Activated CD4-positive, alpha-beta memory T cell treated with anti-CD3 and anti-CD28 coated beads, Interleukin-2, amount 10 ng/mL, durations not matched to agents 7 days and 5 days (primary cell): Measurements from ENCODE around the gene SORCS2. TPM values are rescaled to one million over a fixed set of nuclear protein-coding genes. Genes with fewer than 3 reads are reported as not detected.

Source experiments
- CTCF ChIA-PET: fragments of 350-600 bp; sonication (Branson Sonifier 250); formaldehyde crosslinking; loops from one replicate; lab custom pipeline; 2021; ENCODE audit warnings: antibody characterized with exemption, inconsistent platforms; lab: Charles Lee
- POLR2A ChIA-PET: fragments of 350-600 bp; sonication (Branson Sonifier 250); formaldehyde crosslinking; loops from one replicate; lab custom pipeline; 2021; ENCODE audit warnings: antibody characterized with exemption; lab: Charles Lee
- DNase-seq: peaks from one replicate; pipeline ENCODE4 v3.0.0-alpha.2; 2020
- H3K27ac Mint-ChIP-seq: one replicate; pipeline ENCODE4 v1.8.0; 2021; ENCODE audit warnings: mild to moderate bottlenecking, mixed read lengths
- H3K27me3 Mint-ChIP-seq: one replicate; pipeline ENCODE4 v1.8.0; 2021; ENCODE audit warnings: mixed read lengths
- H3K36me3 Mint-ChIP-seq: one replicate; pipeline ENCODE4 v1.8.0; 2021; ENCODE audit warnings: low read depth, mixed read lengths
- H3K4me1 Mint-ChIP-seq: one replicate; pipeline ENCODE4 v1.8.0; 2021; ENCODE audit warnings: mixed read lengths
- H3K4me3 Mint-ChIP-seq: one replicate; pipeline ENCODE4 v1.8.0; 2021; ENCODE audit warnings: mild to moderate bottlenecking, mixed read lengths
- H3K9me3 Mint-ChIP-seq: one replicate; pipeline ENCODE4 v1.8.0; 2021; ENCODE audit warnings: mixed read lengths
- total RNA-seq, 2 experiments: library from RNA; stranded (reverse); gene quantifications; one replicate each; pipeline ENCODE4 v1.2.3, GENCODE V29; 2021

The SORCS2 gene
- total RNA-seq, 2 experiments from 2014 or later: 0.10 to 0.18 TPM

DNA sequence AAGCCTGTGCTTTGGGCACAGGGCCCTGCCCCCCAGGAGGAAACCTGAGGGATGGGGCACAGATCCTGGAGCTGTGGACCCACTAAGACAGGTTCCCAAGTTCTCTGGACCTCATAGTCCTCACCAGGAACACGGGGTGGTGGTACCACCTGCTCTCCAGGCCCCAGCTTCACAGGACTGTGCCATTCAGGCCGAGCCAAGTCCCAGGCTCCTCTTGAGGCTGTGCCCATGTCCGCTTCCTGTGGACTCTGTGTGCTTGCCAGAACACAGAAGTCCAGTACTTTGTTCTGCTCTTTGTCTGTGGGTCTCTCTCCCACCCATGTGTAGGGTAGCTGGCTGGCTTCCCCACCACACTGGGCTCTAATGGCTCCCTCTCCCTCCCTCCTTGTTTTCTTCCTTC, 346.8 kb downstream of the SORCS2 start:
- CTCF ChIA-PET: no interaction called here
- Mint-ChIP-seq H3K27me3 (no peaks in the 10 kb centered on the region), H3K36me3 (no peaks in the 10 kb centered on the region), H3K4me3 (peak overlapping the region; percentile 50), H3K4me1 (peaks cover 7% of the 10 kb centered on the region), H3K9me3 (peaks cover 3% of the 10 kb centered on the region), H3K27ac (peak overlapping the region; percentile 78)
- no peak for DNase-seq
- POLR2A ChIA-PET: no interaction called here

DNA sequence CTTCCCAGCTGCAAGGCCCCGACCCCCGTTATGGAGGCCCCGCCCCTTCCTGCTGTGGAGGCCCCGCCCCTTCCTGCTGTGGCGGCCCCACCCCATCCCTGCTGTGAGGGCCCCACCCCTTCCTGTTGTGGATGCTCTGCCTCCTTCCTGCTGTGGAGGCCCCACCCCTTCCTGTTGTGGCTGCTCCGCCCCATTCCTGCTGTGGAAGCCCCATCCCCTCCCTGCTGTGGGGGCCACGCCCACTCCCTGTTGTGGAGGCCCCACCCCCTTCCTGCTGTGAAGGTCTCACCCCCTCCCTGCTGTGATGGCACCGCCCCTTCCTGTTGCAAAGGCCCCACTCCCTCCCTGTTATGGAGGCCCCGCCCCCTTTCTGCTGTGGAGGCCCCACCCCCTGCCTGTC, 347.3 kb downstream of the SORCS2 start:
- Mint-ChIP-seq H3K27me3 (no peaks in the 10 kb centered on the region), H3K4me1 (peaks cover 7% of the 10 kb centered on the region), H3K36me3 (no peaks in the 10 kb centered on the region)

DNA sequence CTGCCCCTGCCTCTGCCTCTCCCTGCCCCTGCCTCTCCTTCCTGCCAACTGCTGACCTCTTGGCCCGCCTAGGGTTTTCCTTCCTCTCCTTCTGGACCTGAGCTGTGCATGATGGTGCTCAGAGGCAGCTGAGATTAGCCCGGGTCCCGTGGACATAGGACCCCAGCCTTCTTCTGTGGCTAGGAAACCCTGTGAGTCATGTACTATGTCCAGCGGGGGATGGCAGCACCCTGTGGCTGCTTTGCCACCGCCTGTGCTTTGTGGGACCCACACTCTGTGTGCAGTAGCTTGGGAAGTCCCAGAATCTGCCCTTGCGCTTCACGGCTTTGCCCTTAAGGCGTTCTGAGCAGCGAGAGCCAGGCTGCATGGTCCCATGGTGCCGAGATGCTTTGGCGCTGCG, 347.9 kb downstream of the SORCS2 start:
- no peak overlapping the region for H3K27ac Mint-ChIP-seq
- no peak for DNase-seq
- no peaks in the 10 kb centered on the region for H3K27me3 Mint-ChIP-seq
- CTCF ChIA-PET: no interaction called here
- H3K36me3 Mint-ChIP-seq: no peaks in the 10 kb centered on the region
- POLR2A ChIA-PET: no interaction called here
- no peak overlapping the region for H3K4me3 Mint-ChIP-seq
- H3K4me1 Mint-ChIP-seq: peaks cover 7% of the 10 kb centered on the region
- H3K9me3 Mint-ChIP-seq: peaks cover 4% of the 10 kb centered on the region

More for the DNA sequence above, 347.3 kb downstream of the SORCS2 start:
- DNase-seq: peak; percentile 88
- ChIA-PET POLR2A (no interaction called here), CTCF (no interaction called here)
- Mint-ChIP-seq H3K27ac (peak overlapping the region; percentile 78), H3K9me3 (peaks cover 4% of the 10 kb centered on the region), H3K4me3 (peak overlapping the region; percentile 50)

DNA sequence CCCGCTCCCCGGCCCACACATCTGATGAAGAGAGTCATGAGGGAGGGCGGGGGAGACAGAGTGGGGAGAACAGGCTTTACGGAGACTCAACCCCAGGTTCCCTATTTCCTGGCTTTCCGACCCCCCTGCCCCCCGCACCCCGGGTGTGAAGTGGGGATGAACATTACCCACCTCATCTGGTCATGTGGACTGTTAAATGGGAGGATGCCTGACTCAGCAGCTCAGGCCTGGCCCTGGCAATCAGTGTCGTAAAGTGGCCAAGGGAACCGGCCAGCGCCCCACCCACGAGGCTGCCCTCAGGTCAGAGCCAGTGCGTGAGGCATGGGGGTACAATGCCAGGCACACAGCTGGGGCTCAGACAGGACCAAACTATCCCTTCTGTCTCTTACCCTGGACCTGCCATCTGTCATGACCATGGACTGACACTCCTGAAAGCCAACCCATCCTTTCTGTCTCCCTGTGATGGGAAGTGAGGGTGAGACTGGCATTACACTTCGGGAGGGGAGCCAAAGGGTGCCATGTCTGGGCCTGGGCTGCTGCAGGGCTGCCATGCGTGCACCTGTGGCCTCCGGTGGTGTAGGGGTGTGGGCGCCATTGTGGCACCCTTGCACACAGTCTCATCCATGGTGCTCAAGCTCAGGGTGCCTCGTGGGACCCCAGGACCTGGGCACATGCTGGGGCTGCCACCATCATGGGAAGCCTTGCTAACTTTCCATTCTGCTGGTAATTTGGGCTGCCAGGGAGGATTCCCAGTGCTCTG, 348.5 kb downstream of the SORCS2 start:
- POLR2A ChIA-PET: no interaction called here
- CTCF ChIA-PET: no interaction called here
- no peak overlapping the region for H3K27ac Mint-ChIP-seq
- peaks cover 7% of the 10 kb centered on the region for H3K4me1 Mint-ChIP-seq
- peaks cover 4% of the 10 kb centered on the region for H3K9me3 Mint-ChIP-seq
- H3K27me3 Mint-ChIP-seq: no peaks in the 10 kb centered on the region
- H3K4me3 Mint-ChIP-seq: no peak overlapping the region
- no peaks in the 10 kb centered on the region for H3K36me3 Mint-ChIP-seq
- DNase-seq: no peak

DNA sequence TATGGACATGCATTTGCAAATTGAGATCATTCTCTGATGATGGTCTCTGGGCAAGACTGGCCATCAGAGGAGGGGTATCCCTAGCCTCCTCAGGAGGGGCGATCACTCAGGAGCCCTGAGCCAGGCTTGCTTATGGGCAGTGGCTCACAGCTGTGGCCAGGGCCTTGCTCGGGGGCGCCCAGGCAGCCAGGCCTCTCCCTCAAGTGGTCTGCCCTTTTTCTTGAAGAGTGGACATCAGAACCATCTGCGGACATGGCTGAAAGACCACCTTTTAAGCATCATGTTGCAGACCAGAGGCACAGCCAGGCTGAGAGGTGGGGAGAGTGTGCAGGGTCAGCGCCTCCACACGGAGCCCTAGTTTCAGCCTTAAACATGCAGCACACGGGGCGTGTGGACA, 349.1 kb downstream of the SORCS2 start:
- CTCF ChIA-PET: no interaction called here
- Mint-ChIP-seq H3K4me1 (peaks cover 7% of the 10 kb centered on the region), H3K27me3 (no peaks in the 10 kb centered on the region), H3K9me3 (peaks cover 4% of the 10 kb centered on the region), H3K4me3 (no peak overlapping the region), H3K36me3 (no peaks in the 10 kb centered on the region), H3K27ac (no peak overlapping the region)
- no peak for DNase-seq
- POLR2A ChIA-PET: no interaction called here

DNA sequence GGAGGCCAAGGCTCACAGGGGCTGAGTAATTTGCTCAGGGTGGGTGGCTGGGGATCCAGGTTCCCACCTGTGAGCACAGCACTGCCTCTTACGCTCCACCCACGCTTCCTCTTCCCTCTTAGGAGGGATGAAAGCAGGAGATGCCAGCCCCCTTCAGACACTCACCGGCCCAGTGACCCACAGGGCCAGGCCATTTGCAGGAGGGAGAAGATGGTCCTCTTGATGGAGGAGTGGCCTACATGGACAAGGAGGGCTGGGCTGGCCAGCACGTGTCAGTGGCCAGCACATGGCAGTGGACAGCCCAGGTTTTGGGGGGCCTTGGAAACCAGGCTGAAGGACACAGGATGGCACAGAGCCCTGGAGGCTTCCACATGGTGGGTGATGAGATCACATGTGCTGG, 350.4 kb downstream of the SORCS2 start:
- DNase-seq: no peak
- Mint-ChIP-seq H3K36me3 (no peaks in the 10 kb centered on the region), H3K9me3 (peaks cover 4% of the 10 kb centered on the region), H3K27me3 (no peaks in the 10 kb centered on the region), H3K27ac (no peak overlapping the region), H3K4me1 (peaks cover 7% of the 10 kb centered on the region), H3K4me3 (no peak overlapping the region)
- POLR2A ChIA-PET: no interaction called here
- CTCF ChIA-PET: no interaction called here

DNA sequence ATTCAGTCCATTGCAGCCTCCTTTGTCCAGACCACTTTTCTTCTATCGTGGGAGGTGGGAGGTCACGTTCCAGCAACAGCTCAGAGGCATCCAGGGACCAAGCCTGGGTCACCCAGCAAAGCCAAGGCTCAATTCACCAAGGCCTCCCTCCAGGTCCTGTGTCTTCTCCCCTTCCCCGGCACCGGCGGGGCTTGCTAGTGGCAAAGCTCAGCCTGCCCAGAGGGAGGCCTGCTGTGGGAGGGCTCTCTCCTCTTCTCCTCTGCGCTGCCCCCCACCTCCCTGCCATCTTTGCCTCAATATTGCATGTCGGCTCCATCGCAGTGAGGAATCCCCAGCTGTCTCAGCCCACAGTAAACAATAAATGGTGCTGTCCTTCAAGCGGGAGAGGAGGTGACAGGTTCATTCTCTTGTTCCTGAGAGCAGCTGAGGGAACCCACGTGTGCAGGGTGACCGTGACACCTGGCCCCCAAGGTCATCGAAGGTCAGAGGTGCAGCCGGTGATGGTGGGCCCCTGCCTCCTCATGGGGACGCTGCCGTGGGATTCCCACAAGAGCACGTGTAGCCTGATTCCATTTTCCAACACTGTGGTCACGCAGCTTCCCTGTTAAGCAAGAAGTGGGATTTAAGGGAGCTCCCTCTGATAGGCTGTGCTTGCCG, 353.9 kb downstream of the SORCS2 start:
- no peak for DNase-seq
- no peaks in the 10 kb centered on the region for H3K27me3 Mint-ChIP-seq
- POLR2A ChIA-PET: no interaction called here
- no peak overlapping the region for H3K4me3 Mint-ChIP-seq
- H3K9me3 Mint-ChIP-seq: peaks cover 6% of the 10 kb centered on the region
- no peaks in the 10 kb centered on the region for H3K36me3 Mint-ChIP-seq
- no peaks in the 10 kb centered on the region for H3K4me1 Mint-ChIP-seq
- H3K27ac Mint-ChIP-seq: no peak overlapping the region
- CTCF ChIA-PET: no interaction called here

DNA sequence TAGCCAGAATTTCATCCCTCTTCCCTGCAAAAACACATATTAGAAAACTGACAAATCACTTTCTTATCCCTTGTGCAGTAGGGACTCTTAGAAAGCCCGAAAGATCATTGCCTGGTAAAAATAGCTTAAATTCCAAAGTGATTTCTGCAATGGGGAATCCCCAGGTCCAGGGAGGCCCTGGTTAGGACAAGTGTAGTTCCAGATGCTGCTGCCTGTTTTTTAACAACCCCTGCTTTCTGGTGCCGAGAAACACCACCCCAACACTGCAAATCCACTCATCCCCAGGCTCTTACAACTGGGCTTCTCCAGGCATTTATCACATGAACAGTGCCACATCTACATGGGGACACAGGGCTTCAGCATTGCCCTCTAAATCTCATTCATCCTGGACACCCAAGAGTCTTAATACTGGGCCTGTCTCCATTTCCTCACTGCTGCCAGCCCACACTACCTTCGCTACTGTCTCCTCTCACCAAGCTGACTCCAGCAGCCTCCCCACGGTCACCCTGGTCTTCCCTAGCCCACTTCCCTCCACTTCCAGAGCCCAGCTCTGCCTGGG, 354.6 kb downstream of the SORCS2 start:
- Mint-ChIP-seq H3K27me3 (no peaks in the 10 kb centered on the region), H3K36me3 (no peaks in the 10 kb centered on the region), H3K4me1 (no peaks in the 10 kb centered on the region), H3K4me3 (no peak overlapping the region), H3K27ac (no peak overlapping the region), H3K9me3 (peaks cover 7% of the 10 kb centered on the region)
- ChIA-PET POLR2A (no interaction called here), CTCF (no interaction called here)
- no peak for DNase-seq

DNA sequence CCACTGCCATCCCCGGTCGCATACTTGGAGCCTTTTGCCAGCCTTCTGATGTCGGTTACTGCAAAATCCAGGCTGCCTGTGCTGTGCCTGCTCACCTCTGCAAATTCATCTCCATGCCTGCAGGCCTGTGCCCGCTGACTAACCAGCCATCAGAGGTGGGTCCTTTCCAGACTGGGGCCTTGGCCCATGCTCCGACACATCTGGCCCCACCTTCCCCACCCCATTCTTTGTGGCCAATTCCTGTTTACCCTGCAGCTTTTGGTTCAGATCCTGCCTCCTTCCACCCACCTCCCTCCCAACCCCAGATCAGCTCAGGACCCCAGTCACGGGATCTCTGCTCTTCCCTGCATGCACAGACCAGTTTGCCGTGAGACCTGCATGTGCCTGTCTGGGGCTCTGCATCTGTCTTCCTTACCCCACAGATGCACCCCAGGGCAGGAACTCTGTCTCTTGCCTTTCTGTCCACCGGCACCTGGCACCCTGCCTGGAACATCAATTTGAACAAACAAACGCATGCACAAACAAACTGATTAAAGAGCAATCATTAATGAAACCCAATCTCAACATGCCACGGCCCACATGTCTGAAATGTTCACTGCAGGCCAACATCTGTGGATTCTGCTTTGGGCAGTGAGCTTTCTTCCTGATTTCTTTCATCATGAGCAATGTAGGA, 355.2 kb downstream of the SORCS2 start:
- H3K36me3 Mint-ChIP-seq: peaks cover under 1% of the 10 kb centered on the region
- H3K4me1 Mint-ChIP-seq: no peaks in the 10 kb centered on the region
- H3K9me3 Mint-ChIP-seq: peaks cover 7% of the 10 kb centered on the region
- ChIA-PET POLR2A (no interaction called here), CTCF (no interaction called here)
- no peak overlapping the region for H3K27ac Mint-ChIP-seq
- no peak overlapping the region for H3K4me3 Mint-ChIP-seq
- no peaks in the 10 kb centered on the region for H3K27me3 Mint-ChIP-seq
- no peak for DNase-seq

DNA sequence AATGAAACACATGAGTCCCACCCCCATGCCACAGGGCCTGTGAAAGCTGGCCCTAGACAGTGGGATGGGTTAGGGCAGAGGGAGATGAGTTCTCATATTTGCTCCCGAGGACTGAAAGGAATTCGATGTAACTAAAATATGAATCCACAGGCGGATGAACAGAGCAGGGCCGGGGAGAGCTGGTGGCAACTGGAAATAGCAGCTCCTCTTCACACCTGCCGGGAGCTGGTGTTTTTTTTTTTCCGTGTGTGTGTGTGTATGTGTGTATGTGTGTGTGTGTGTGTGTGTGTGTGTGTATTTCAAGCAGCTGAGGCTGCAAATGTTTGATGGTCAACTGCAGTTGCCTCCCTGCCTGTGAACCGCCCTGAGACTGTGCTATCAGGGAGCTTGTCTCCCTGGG, 357.5 kb downstream of the SORCS2 start:
- Mint-ChIP-seq H3K4me1 (no peaks in the 10 kb centered on the region), H3K27me3 (no peaks in the 10 kb centered on the region), H3K4me3 (no peak overlapping the region), H3K36me3 (peaks cover 5% of the 10 kb centered on the region), H3K27ac (no peak overlapping the region), H3K9me3 (peaks cover 25% of the 10 kb centered on the region)
- no peak for DNase-seq
- ChIA-PET CTCF (no interaction called here), POLR2A (no interaction called here)

DNA sequence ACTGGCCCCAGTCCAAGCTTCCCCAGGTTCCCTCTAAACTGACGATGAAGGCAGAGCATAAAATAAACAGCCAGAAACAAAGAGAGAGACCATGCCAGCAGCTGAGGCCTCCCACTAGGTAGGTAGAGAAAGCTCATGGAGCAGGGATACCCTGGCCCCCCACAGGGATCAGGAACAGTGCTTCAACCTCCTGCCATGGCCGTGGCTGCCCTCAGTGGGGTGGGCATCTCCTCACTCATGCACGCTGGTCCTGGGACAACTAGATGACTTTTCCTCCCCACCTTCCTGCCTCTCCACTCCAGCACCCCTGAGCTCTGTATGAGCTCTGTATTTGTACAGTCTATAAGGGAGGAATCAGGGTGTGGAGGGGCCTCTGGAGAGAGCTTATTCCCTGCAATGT, 360.1 kb downstream of the SORCS2 start:
- Mint-ChIP-seq H3K27ac (no peak overlapping the region), H3K4me3 (no peak overlapping the region), H3K36me3 (peaks cover 5% of the 10 kb centered on the region), H3K27me3 (no peaks in the 10 kb centered on the region), H3K9me3 (peaks cover 35% of the 10 kb centered on the region), H3K4me1 (no peaks in the 10 kb centered on the region)
- DNase-seq: no peak
- CTCF ChIA-PET: no interaction called here
- POLR2A ChIA-PET: no interaction called here

DNA sequence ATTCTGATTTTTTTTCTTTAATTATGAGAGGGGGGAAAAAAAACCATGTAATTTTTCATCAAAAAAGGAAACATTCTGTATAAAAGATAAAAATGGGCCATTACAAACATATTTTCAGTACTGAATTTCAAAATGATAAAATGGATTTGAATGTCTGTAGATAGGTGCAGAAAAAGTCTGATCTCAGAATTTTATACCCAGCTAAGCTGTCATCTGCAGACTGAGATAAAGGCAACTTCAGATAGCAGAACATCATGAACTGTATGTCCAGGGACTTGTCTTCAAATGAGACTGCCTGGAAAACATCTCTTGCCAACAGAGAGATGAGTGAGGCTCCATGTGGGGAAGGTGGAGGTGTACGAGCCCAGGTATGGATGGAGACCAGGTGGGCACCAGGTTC, 360.9 kb downstream of the SORCS2 start:
- Mint-ChIP-seq H3K27ac (no peak overlapping the region), H3K4me3 (no peak overlapping the region), H3K9me3 (peaks cover 35% of the 10 kb centered on the region), H3K36me3 (peaks cover 5% of the 10 kb centered on the region), H3K27me3 (no peaks in the 10 kb centered on the region), H3K4me1 (no peaks in the 10 kb centered on the region)
- no peak for DNase-seq
- POLR2A ChIA-PET: no interaction called here
- CTCF ChIA-PET: no interaction called here

DNA sequence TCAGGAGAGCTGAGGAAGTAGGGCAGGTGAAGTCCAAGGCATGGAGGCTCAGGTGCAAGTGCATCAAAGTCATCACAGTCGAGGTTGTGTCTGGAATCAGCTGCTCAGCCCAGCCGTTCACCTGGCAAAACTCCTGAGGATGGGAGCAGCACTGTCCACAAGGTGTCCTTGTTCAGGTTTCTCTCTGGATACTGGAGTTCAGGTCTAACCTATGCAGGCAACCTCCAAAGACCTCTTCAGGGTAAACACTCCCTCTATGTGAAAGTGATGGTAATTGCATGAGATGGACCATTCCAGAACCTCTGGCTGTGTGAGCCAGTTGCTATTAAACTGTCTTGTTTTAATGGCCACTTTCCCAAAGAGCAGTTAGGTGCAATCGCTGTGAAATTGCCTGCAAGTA, 362.6 kb downstream of the SORCS2 start:
- H3K9me3 Mint-ChIP-seq: peaks cover 35% of the 10 kb centered on the region
- ChIA-PET CTCF (no interaction called here), POLR2A (no interaction called here)
- H3K27me3 Mint-ChIP-seq: no peaks in the 10 kb centered on the region
- peaks cover 5% of the 10 kb centered on the region for H3K36me3 Mint-ChIP-seq
- H3K4me3 Mint-ChIP-seq: no peak overlapping the region
- no peak overlapping the region for H3K27ac Mint-ChIP-seq
- no peaks in the 10 kb centered on the region for H3K4me1 Mint-ChIP-seq
- no peak for DNase-seq
